HG03064 (cell line): Measurements from ENCODE around the gene LLGL2.
A peak's percentile ranks its signal among the peaks of the same experiment; 100 is the strongest.

Experiments used
- ATAC-seq: cut with Tn5 transposase; IDR thresholded peaks from one replicate; pipeline ENCODE4 v1.9.1; 2021; ENCODE audit warnings: low read depth; ENCODE audit not compliant: unreplicated experiment

LLGL2 gene

GRCh38 chr17:75505640-75506039 lies 19.9 kb upstream of the LLGL2 start:
- no peak for ATAC-seq

- no peak for ATAC-seq
Observed at GRCh38 chr17:75506134-75506533, 19.4 kb upstream of the LLGL2 start.

GRCh38 chr17:75506888-75507287 lies 18.6 kb upstream of the LLGL2 start:
- no peak for ATAC-seq

- no peak for ATAC-seq
Observed at GRCh38 chr17:75507733-75508719, 17.5 kb upstream of the LLGL2 start.

- ATAC-seq = no peak
Observed at GRCh38 chr17:75508931-75509361, 16.6 kb upstream of the LLGL2 start.

- no peak for ATAC-seq
Observed at GRCh38 chr17:75509528-75510258, 15.8 kb upstream of the LLGL2 start.

GRCh38 chr17:75511270-75511609 lies 14.3 kb upstream of the LLGL2 start:
- no peak for ATAC-seq

- ATAC-seq = no peak
Observed at GRCh38 chr17:75511610-75512575, 13.6 kb upstream of the LLGL2 start.

GRCh38 chr17:75512926-75513640 lies 12.4 kb upstream of the LLGL2 start:
- ATAC-seq = no peak

GRCh38 chr17:75513641-75514000 lies 11.9 kb upstream of the LLGL2 start:
- no peak for ATAC-seq

GRCh38 chr17:75514299-75514918 lies 11.1 kb upstream of the LLGL2 start:
- no peak for ATAC-seq

- no peak for ATAC-seq
Observed at GRCh38 chr17:75514919-75515495, 10.5 kb upstream of the LLGL2 start.

GRCh38 chr17:75515496-75516254 lies 9.8 kb upstream of the LLGL2 start, which contains the start of gene CASKIN2:
TSS of gene CASKIN2 (minus strand) at chr17:75515537. CDS start at chr17:75513804, 1,733 bp downstream.
- peak; percentile 42 for ATAC-seq

- peak; percentile 67 for ATAC-seq
Observed at GRCh38 chr17:75516255-75516618, 9.3 kb upstream of the LLGL2 start, which contains the start of gene TSEN54. TSS of gene TSEN54 (plus strand) at chr17:75516528. CDS start at chr17:75516561, 33 bp downstream.

- peak; percentile 14 for ATAC-seq
Observed at GRCh38 chr17:75516619-75517296, 8.7 kb upstream of the LLGL2 start.

GRCh38 chr17:75517297-75517865 lies 8.1 kb upstream of the LLGL2 start:
- ATAC-seq = no peak

- no peak for ATAC-seq
Observed at GRCh38 chr17:75518201-75518600, 7.3 kb upstream of the LLGL2 start.
